ENCODE data around the gene OXSR1. TPM values are rescaled to one million over a fixed set of nuclear protein-coding genes. Genes with fewer than 3 reads are reported as not detected.

Gene OXSR1
- total and polyA plus RNA-seq, 2 of the 13 experiments (the other 11 are each of a cell fraction or from before 2014, with no cell fraction given): 27.4 to 32.6 TPM

DNA sequence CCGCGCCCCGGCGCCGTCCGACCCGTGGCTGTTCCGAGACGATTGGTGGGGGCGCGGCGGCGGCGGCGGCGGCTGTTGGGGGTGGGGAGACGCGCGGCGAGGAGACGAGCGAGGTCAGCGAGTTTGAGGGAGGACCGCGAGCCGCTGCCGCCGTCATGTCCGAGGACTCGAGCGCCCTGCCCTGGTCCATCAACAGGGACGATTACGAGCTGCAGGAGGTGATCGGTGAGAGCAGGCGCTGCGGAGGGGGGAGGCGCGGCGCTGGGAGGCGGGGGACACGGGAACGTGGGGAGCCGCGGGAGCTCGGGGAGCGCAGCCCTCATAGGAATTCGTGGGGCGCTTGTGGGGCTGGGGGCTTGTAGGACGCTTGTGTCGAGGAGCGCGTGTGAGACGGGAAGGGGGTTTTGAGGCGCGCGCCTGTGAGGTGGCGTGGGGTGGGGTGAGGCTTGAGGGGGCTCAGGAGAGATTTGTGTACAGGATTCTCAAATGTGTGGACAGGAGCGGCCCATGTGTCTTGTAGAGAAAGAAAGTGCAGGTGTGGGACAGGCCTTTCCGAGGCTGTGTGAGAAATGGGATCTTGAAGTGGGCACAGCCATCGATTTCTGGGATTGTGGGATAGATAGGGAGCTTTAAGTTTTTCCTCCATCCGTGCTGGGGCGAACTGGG lies 518 bp downstream of the OXSR1 start (continued):
- TF ChIP-seq AGO2 (optimal IDR thresholded peaks at IDR 0.05; ENCODE audit: low read depth, low read length) (peak; percentile 3), ZNF841 (CRISPR knock-in tag; IDR thresholded peaks at IDR 0.05; ENCODE audit: borderline replicate concordance) (0 out of 2 replicates have a peak, but pooled peaks have one; percentile 41), CHCHD3 (CRISPR knock-in tag; IDR thresholded peaks at IDR 0.05) (peak; percentile 7; the same call in 1 of the 2 replicates), ZFY (CRISPR knock-in tag; IDR thresholded peaks at IDR 0.05) (peak; percentile 14), SMAD9 (CRISPR knock-in tag; IDR thresholded peaks at IDR 0.05) (no peak), DMAP1 (CRISPR knock-in tag; IDR thresholded peaks at IDR 0.05) (peak; percentile 9; the same call in 1 of the 2 replicates), ZC3H13 (CRISPR knock-in tag; IDR thresholded peaks at IDR 0.05) (peak; percentile 90), SAP130 (CRISPR knock-in tag; IDR thresholded peaks at IDR 0.05; ENCODE audit: low read depth) (peak; percentile 10), ZFAT (CRISPR knock-in tag; conservative IDR thresholded peaks at IDR 0.05) (no peak), ZNF878 (CRISPR knock-in tag; IDR thresholded peaks at IDR 0.05) (no peak), ZNF7 (CRISPR knock-in tag; IDR thresholded peaks at IDR 0.05) (no peak), ZNF232 (CRISPR knock-in tag; IDR thresholded peaks at IDR 0.05; ENCODE audit: borderline replicate concordance) (no peak), CCDC6 (CRISPR knock-in tag; IDR thresholded peaks at IDR 0.05) (peak; percentile 78), ESRRA (CRISPR knock-in tag; IDR thresholded peaks at IDR 0.05; ENCODE audit: low read depth) (peak; percentile 9; the same call in 1 of the 2 replicates), ZNF136 (CRISPR knock-in tag; IDR thresholded peaks at IDR 0.05; ENCODE audit: low read depth) (no peak), ZNF703 (CRISPR knock-in tag; IDR thresholded peaks at IDR 0.05; ENCODE audit: borderline replicate concordance) (peak; percentile 41; the same call in 1 of the 2 replicates), CHD2 (IDR thresholded peaks at IDR 0.05; ENCODE audit: low read depth, low read length) (no peak), ZNF430 (CRISPR knock-in tag; IDR thresholded peaks at IDR 0.05) (no peak), ZNF431 (CRISPR knock-in tag; IDR thresholded peaks at IDR 0.05; ENCODE audit: borderline replicate concordance, low read depth) (0 out of 2 replicates have a peak, but pooled peaks have one; percentile 12)
- TF ChIP-seq, protein P1, sequence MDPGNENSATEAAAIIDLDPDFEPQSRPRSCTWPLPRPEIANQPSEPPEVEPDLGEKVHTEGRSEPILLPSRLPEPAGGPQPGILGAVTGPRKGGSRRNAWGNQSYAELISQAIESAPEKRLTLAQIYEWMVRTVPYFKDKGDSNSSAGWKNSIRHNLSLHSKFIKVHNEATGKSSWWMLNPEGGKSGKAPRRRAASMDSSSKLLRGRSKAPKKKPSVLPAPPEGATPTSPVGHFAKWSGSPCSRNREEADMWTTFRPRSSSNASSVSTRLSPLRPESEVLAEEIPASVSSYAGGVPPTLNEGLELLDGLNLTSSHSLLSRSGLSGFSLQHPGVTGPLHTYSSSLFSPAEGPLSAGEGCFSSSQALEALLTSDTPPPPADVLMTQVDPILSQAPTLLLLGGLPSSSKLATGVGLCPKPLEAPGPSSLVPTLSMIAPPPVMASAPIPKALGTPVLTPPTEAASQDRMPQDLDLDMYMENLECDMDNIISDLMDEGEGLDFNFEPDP (CRISPR knock-in tag; conservative IDR thresholded peaks at IDR 0.05): 0 out of 2 replicates have a peak, but pooled peaks have one; percentile 80
- TF ChIP-seq, protein P2, sequence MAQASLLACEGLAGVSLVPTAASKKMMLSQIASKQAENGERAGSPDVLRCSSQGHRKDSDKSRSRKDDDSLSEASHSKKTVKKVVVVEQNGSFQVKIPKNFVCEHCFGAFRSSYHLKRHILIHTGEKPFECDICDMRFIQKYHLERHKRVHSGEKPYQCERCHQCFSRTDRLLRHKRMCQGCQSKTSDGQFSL (CRISPR knock-in tag; IDR thresholded peaks at IDR 0.05): 0 out of 2 replicates have a peak, but pooled peaks have one; percentile 2
- TF ChIP-seq, protein P3, sequence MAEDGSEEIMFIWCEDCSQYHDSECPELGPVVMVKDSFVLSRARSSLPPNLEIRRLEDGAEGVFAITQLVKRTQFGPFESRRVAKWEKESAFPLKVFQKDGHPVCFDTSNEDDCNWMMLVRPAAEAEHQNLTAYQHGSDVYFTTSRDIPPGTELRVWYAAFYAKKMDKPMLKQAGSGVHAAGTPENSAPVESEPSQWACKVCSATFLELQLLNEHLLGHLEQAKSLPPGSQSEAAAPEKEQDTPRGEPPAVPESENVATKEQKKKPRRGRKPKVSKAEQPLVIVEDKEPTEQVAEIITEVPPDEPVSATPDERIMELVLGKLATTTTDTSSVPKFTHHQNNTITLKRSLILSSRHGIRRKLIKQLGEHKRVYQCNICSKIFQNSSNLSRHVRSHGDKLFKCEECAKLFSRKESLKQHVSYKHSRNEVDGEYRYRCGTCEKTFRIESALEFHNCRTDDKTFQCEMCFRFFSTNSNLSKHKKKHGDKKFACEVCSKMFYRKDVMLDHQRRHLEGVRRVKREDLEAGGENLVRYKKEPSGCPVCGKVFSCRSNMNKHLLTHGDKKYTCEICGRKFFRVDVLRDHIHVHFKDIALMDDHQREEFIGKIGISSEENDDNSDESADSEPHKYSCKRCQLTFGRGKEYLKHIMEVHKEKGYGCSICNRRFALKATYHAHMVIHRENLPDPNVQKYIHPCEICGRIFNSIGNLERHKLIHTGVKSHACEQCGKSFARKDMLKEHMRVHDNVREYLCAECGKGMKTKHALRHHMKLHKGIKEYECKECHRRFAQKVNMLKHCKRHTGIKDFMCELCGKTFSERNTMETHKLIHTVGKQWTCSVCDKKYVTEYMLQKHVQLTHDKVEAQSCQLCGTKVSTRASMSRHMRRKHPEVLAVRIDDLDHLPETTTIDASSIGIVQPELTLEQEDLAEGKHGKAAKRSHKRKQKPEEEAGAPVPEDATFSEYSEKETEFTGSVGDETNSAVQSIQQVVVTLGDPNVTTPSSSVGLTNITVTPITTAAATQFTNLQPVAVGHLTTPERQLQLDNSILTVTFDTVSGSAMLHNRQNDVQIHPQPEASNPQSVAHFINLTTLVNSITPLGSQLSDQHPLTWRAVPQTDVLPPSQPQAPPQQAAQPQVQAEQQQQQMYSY (CRISPR knock-in tag; IDR thresholded peaks at IDR 0.05): no peak
- TF ChIP-seq, protein P4, sequence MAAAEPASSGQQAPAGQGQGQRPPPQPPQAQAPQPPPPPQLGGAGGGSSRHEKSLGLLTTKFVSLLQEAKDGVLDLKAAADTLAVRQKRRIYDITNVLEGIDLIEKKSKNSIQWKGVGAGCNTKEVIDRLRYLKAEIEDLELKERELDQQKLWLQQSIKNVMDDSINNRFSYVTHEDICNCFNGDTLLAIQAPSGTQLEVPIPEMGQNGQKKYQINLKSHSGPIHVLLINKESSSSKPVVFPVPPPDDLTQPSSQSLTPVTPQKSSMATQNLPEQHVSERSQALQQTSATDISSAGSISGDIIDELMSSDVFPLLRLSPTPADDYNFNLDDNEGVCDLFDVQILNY (CRISPR knock-in tag; conservative IDR thresholded peaks at IDR 0.05): peak; percentile 77
- TF ChIP-seq, protein P5, sequence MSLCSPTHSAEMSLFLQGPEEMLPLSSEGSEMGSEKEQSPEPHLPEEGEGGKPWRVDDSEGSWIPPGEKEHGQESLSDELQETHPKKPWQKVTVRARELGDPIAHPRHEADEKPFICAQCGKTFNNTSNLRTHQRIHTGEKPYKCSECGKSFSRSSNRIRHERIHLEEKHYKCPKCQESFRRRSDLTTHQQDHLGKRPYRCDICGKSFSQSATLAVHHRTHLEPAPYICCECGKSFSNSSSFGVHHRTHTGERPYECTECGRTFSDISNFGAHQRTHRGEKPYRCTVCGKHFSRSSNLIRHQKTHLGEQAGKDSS (CRISPR knock-in tag; IDR thresholded peaks at IDR 0.05; ENCODE audit: borderline replicate concordance, low read depth): 0 out of 2 replicates have a peak, but pooled peaks have one; percentile 35
